ENCODE measurements around the gene ZP2.

DNA sequence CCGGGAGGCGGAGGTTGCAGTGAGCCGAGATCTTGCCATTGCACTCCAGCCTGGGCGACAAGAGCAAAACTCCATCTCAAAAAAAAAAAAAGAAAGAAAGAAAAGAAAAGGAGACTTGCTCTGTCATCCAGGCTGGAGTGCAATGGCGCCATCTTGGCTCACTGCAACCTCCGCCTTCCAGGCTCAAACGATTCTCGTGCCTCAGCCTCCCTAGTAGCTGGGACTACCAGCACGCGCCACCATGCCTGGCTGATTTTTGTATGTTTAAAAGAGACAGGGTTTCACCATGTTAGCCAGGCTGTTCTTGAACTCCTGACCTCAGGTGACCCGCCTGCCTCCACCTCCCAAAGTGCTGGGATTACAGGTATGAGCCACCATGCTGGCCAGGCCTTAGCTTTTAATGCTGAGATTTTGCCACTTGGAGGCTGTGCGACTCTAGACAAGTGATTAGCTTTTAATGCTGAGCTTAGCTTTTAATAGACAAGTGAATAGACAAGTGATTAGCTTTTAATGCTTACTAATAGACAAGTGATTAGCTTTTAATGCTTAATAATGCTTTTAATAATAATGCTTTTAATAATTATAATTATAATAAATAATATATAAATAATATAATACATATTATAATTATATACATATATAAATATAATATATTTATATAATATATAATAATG lies 43.3 kb downstream of the ZP2 start:
- TF ChIP-seq, protein P1, sequence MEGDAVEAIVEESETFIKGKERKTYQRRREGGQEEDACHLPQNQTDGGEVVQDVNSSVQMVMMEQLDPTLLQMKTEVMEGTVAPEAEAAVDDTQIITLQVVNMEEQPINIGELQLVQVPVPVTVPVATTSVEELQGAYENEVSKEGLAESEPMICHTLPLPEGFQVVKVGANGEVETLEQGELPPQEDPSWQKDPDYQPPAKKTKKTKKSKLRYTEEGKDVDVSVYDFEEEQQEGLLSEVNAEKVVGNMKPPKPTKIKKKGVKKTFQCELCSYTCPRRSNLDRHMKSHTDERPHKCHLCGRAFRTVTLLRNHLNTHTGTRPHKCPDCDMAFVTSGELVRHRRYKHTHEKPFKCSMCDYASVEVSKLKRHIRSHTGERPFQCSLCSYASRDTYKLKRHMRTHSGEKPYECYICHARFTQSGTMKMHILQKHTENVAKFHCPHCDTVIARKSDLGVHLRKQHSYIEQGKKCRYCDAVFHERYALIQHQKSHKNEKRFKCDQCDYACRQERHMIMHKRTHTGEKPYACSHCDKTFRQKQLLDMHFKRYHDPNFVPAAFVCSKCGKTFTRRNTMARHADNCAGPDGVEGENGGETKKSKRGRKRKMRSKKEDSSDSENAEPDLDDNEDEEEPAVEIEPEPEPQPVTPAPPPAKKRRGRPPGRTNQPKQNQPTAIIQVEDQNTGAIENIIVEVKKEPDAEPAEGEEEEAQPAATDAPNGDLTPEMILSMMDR (conservative IDR thresholded peaks at IDR 0.05), result no peak
- no peak for TF ChIP-seq EZH2 (IDR thresholded peaks at IDR 0.05; ENCODE audit: low read depth)
